Activated naive CD4-positive, alpha-beta T cell treated with Interleukin-2 at 50 U/mL for 16 hours (primary cell): ENCODE measurements around the gene NBPF19.
"Not testable (repeated sequence)": the region's sequence is repeated elsewhere in the genome, so short reads cannot be mapped to it uniquely, and the experiment has no call there.

Experiments used
- DNase-seq: peaks from one replicate; pipeline ENCODE4 v3.0.0-alpha.2; 2020

The NBPF19 gene, protein sequence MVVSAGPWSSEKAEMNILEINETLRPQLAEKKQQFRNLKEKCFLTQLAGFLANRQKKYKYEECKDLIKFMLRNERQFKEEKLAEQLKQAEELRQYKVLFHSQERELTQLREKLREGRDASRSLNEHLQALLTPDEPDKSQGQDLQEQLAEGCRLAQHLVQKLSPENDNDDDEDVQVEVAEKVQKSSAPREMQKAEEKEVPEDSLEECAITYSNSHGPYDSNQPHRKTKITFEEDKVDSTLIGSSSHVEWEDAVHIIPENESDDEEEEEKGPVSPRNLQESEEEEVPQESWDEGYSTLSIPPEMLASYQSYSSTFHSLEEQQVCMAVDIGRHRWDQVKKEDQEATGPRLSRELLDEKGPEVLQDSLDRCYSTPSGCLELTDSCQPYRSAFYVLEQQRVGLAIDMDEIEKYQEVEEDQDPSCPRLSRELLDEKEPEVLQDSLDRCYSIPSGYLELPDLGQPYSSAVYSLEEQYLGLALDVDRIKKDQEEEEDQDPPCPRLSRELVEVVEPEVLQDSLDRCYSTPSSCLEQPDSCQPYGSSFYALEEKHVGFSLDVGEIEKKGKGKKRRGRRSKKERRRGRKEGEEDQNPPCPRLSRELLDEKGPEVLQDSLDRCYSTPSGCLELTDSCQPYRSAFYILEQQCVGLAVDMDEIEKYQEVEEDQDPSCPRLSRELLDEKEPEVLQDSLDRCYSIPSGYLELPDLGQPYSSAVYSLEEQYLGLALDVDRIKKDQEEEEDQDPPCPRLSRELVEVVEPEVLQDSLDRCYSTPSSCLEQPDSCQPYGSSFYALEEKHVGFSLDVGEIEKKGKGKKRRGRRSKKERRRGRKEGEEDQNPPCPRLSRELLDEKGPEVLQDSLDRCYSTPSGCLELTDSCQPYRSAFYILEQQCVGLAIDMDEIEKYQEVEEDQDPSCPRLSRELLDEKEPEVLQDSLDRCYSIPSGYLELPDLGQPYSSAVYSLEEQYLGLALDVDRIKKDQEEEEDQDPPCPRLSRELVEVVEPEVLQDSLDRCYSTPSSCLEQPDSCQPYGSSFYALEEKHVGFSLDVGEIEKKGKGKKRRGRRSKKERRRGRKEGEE (N-terminal part only)

GRCh38 chr1:149474745-149475144 lies at the start of gene NBPF19:
Gene NBPF19, plus strand, starts transcription at chr1:149475045. Its CDS starts 888 bp downstream, at chr1:149475933.
- DNase-seq, result not testable (repeated sequence)

DNA sequence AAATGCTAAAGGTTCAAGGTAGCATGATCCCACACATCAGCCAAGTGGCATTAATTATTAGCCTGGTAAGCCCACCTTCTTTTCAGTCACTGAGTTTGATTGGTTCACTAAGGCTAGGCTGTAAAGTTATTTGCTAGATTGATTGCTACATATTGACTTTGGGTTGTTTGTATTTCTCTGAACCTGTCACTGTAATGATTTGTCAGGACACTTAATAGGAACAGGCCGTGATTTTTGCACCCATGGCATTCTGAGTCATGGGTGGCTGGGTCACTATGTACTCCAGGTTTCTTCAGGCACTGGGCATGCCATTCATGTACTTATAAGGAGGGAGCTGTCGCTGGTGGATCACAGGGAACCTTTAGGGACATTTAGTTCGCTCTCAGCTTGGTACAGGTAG lies 46.5 kb upstream of the NBPF19 start:
- DNase-seq, result not testable (repeated sequence)

DNA sequence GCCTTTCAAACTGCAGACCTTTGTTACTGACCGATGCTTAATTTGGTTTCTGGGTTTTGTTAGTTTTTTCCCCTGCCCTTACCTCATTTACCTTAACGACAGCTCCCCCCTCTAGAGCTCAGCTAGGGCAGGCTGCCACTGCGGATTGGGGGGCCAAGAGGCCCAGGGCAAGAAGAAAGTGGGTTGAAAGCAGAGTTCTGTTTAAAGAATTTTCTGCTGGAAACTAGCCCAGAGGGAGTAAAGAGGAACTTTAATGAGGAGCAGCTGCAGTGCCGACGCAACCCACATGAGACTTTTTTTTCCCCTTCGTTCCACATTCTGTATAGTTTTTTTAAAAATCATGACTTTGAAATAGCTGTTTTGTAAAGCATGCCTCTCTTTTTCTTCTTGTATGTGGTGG lies 29.4 kb upstream of the NBPF19 start:
- DNase-seq, result not testable (repeated sequence)

GRCh38 chr1:149452196-149452595 lies 22.6 kb upstream of the NBPF19 start:
- DNase-seq, result not testable (repeated sequence)

GRCh38 chr1:149452652-149453051 lies 22.2 kb upstream of the NBPF19 start:
- not testable (repeated sequence) for DNase-seq

DNA sequence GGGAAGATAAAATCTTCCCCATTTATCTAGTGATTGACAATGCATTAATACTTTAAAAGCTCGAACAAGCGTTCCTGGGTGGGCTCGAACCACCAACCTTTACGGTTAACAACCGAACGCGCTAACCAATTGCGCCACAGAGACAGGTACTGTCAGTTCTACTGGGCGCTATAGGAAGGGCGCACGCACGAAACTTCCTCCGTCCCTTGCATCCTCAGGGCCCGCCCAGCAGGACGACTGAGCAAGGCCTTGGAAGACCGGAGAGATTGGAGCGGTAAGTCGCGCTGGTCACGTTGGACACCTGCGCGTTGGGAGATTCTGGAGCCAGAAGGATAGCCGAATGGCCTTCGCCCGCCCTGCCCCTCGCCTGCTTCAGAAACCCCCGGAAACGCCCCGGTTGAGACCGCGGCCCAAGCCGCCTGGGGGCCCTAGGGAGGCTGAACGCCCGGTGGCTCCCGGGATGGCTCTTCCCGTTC lies 83.5 kb downstream of the NBPF19 start:
- peak; percentile 61 for DNase-seq

GRCh38 chr1:149561806-149562205 lies 87.0 kb downstream of the NBPF19 start:
- not testable (repeated sequence) for DNase-seq

GRCh38 chr1:149565485-149565884 lies 90.6 kb downstream of the NBPF19 start:
- DNase-seq, result not testable (repeated sequence)

DNA sequence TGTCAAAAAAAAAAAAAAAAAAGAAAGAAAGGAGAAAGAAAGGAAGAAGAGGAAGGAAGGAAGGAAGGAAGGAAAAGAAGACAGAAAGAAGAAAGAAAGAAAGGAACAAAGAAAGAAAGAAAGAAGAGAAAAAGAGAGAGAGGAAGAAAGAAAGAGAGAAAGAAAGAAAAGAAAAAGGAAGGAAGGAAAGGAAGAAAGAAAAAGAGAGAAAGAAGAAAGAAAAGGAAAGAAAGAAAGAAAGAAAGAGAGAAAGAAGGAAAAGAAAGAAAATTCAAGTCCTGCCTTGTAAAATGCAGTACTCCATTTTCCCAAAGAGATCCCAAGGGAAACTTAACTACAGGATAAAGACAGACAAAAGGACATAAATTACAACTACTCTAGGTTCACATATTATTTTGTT lies 97.9 kb downstream of the NBPF19 start:
- DNase-seq, result not testable (repeated sequence)

GRCh38 chr1:149585592-149585991 lies 110.7 kb downstream of the NBPF19 start:
- DNase-seq, result peak; percentile 17
